HUES48 (cell line): Measurements from ENCODE around the gene TP53TG5.
A peak's percentile ranks its signal among the peaks of the same experiment; 100 is the strongest.

Experiments used
- H3K27ac ChIP-seq: one replicate; pipeline ENCODE4 v1.7.0; 2013; ENCODE audit warnings: low read depth, low read length, inconsistent platforms
- H3K27me3 ChIP-seq: 2 replicates; pipeline ENCODE4 v1.6.1; 2013; ENCODE audit warnings: mild to moderate bottlenecking, low read length; ENCODE audit not compliant: control insufficient read depth, insufficient read depth
- H3K36me3 ChIP-seq: 2 replicates; pipeline ENCODE4 v1.6.1; 2013; ENCODE audit warnings: low read length; ENCODE audit not compliant: control insufficient read depth, insufficient read depth
- H3K4me1 ChIP-seq: 2 replicates; pipeline ENCODE4 v1.6.1; 2013; ENCODE audit warnings: mild to moderate bottlenecking, low read length; ENCODE audit not compliant: control insufficient read depth, insufficient read depth
- H3K4me3 ChIP-seq: 2 replicates; pipeline ENCODE4 v1.5.1; 2013; ENCODE audit warnings: mild to moderate bottlenecking, low read depth, low read length
- H3K9ac ChIP-seq: 2 replicates; pipeline ENCODE4 v1.6.1; 2013; ENCODE audit warnings: mild to moderate bottlenecking, low read depth, low read length, moderate library complexity
- H3K9me3 ChIP-seq: 2 replicates; pipeline ENCODE4 v1.6.1; 2013; ENCODE audit warnings: low read length; ENCODE audit not compliant: control insufficient read depth, insufficient read depth

Gene TP53TG5

DNA sequence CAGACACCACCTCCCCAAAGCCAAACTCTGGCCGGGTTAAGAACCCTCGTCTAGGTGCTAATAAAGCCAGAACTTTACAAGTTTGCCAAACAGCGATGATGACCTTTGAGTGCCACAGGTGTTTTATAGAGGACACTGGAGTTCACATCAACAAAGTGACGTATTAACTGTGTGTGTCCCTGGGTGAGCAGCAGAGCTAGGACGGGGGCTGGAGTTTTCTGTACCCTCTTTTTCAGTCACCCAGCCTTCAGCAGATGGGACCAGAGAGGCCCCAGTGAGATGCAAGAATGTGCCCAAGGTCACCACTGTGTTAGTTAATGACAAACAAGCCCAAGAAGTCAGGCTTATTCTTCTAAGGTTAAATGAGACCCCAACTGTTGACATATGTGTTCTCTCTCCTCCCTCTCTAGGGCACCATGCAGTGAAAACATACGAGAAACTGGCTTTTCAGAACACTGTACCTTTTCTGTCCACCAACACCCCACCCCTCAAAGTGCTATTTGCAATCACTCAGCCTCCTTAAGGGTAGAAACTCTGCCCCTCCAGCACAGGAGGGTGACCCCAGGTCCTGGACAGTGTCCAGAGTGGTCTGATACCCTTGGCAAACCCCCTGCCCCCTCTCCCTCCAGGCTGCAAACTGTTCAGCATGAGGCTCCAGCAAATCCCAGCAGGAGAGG, 35.1 kb downstream of the TP53TG5 start:
- H3K4me3 ChIP-seq, result peak overlapping the region; percentile 42

DNA sequence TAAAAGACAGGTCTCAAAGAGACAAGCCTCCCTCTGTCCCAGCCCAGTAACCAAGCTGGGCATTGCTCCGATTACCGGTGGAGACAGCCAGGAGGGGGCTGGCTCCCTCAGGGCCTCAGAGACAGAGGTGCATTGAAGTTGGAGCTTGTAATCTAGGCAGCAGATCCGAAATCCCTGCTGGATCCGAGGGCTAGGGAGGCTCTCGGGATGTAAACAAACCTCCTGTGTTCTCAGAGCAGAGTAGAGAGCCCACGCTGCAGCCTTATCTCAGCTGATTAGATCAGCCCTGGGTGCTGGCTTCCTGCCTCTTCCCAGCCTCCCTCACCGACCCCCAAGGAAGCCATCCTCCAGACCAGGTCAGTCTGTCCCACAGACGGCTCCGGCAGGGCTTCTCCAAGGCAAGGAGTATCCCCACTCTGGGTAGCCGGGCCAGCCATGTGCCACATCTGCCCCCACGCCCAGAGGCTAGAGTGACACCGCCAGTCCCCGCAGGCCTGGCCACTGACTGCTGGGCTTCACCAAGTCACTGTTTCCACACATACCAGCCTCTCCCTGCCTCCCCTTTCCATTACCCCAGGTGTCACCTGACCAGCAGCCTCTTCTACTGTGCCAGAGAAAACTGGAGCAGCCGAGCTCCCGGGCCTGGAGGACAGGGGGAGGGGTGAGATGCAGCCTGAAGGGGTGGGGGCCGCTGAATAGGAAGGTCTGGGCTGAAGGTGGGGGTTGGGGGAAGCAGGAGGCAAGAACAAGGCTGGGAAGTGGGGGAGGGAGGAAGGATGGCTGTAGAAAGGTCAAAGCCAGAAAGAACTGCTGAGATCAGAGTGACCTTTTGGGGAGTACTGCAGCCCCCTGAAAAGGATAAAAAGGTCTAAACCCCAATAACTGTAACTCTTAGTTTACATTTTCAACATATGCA, 35.9 kb downstream of the TP53TG5 start:
- H3K27ac ChIP-seq, result peak overlapping the region; percentile 98
- H3K27me3 ChIP-seq, result no peaks in the 10 kb centered on the region
- 0 out of 2 replicates have a peak, but pooled peaks cover 3% of the 10 kb centered on the region for H3K36me3 ChIP-seq
- peaks cover 94% of the 10 kb centered on the region for H3K4me1 ChIP-seq
- peak overlapping the region; percentile 42 for H3K4me3 ChIP-seq
- H3K9me3 ChIP-seq, result no peaks in the 10 kb centered on the region
- H3K9ac ChIP-seq, result peak overlapping the region; percentile 63

More for the DNA sequence above, 35.1 kb downstream of the TP53TG5 start:
- Histone ChIP-seq H3K9me3 (no peaks in the 10 kb centered on the region), H3K27me3 (no peaks in the 10 kb centered on the region), H3K9ac (no peak overlapping the region; the same call in 1 of the 2 replicates), H3K4me1 (peaks cover 91% of the 10 kb centered on the region), H3K27ac (peak overlapping the region; percentile 98), H3K36me3 (0 out of 2 replicates have a peak, but pooled peaks cover 3% of the 10 kb centered on the region)

DNA sequence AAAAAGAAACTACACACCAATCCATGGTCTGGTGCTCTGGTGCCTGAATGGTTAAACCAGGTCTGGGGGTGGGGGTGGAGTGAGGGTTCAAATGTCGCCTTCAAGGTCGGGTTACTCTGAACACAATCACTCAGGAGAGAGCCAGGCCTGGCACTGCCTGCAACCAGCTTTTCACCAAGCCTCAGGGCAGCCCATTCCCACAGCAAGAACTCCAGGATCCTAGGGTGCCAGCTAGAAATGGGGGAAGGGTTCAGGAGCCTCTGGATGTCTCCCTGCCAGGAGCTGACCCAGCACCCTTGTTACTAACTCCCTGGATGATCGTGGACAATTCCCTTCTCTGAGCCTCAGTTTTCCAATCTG, 36.6 kb downstream of the TP53TG5 start:
- peak overlapping the region; percentile 63 for H3K9ac ChIP-seq
- H3K9me3 ChIP-seq, result no peaks in the 10 kb centered on the region
- no peaks in the 10 kb centered on the region for H3K27me3 ChIP-seq
- 0 out of 2 replicates have a peak, but pooled peaks cover 3% of the 10 kb centered on the region for H3K36me3 ChIP-seq
- peaks cover 90% of the 10 kb centered on the region for H3K4me1 ChIP-seq
- peak overlapping the region; percentile 42 for H3K4me3 ChIP-seq
- H3K27ac ChIP-seq, result peak overlapping the region; percentile 98

DNA sequence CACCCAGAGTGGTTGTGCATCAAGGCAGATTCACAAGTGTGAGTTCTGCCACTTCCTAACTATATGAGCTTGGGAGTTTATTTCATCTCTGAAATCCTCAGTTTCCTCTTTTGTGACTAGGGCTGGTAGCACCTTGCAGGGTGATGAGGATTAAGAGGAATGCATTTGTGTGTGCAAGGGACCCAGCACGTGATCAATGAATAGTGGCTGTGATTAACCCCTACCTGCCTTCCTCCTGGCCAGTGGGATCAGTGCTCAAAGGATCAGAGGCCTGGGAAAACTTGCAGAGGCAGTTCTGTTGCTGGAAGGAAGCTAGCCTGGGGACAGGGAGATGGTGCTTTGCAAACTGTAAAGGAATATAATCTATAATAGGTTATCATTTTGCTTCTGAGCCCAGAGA, 37.2 kb downstream of the TP53TG5 start:
- H3K4me3 ChIP-seq, result peak overlapping the region; percentile 32
- 0 out of 2 replicates have a peak, but pooled peaks cover 3% of the 10 kb centered on the region for H3K36me3 ChIP-seq
- H3K9ac ChIP-seq, result no peak overlapping the region
- peaks cover 84% of the 10 kb centered on the region for H3K4me1 ChIP-seq
- H3K27me3 ChIP-seq, result no peaks in the 10 kb centered on the region
- H3K27ac ChIP-seq, result peak overlapping the region; percentile 98
- no peaks in the 10 kb centered on the region for H3K9me3 ChIP-seq

DNA sequence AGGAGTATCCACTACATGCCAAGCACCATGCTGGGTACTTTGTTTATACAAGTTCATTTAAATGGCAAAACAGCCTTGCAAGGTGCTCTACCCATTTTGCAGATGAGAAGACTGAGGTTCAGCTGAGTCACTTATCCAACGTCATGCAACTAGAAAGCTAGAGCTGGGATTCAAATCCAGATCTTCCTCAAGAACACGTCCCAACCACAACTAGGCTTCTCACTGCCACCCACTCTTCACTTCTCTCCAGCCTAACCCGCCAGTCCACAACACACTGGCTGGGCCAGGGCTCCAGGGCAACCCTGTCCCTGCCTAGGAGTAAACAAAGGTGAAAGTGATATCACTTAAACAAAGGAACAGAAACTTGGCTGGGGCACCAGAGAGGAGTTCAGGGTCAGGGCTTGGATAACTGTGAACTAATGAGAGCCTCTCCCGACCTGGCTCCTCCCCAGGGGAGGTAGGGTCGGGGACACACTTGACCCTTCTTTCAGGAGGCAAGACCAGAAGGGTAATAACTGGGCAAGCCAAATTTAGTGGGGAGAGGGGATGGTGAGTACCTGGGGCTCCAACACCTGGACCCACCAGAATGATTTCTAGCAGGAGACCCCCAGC, 37.8 kb downstream of the TP53TG5 start:
- 0 out of 2 replicates have a peak, but pooled peaks cover 3% of the 10 kb centered on the region for H3K36me3 ChIP-seq
- H3K27ac ChIP-seq, result peak overlapping the region; percentile 98
- peak overlapping the region; percentile 32; the same call in 1 of the 2 replicates for H3K4me3 ChIP-seq
- H3K9ac ChIP-seq, result no peak overlapping the region
- H3K27me3 ChIP-seq, result no peaks in the 10 kb centered on the region
- H3K9me3 ChIP-seq, result no peaks in the 10 kb centered on the region
- peaks cover 78% of the 10 kb centered on the region for H3K4me1 ChIP-seq

DNA sequence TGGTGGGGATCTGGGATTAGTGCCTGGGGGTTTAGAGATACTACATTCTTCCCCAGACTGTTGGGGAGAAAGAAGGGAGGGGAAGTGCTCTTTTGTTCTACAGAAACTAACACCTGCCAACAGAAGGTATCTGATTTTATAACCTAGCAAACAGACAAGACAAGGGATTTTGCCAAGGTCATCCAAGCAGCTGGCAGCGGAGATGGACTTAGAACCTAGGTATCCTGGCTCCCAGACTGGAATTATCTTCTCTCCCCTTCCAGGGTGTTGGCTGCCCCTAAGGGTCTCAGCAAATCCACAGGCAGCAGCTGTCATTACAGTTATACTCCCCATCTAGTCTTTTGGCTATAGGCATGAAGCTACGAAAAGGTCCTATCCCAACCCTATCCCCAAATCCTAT, 38.3 kb downstream of the TP53TG5 start:
- Histone ChIP-seq H3K36me3 (0 out of 2 replicates have a peak, but pooled peaks cover 3% of the 10 kb centered on the region), H3K4me3 (no peak overlapping the region), H3K9me3 (no peaks in the 10 kb centered on the region), H3K27me3 (no peaks in the 10 kb centered on the region), H3K9ac (no peak overlapping the region), H3K27ac (peak overlapping the region; percentile 98), H3K4me1 (peaks cover 73% of the 10 kb centered on the region)

DNA sequence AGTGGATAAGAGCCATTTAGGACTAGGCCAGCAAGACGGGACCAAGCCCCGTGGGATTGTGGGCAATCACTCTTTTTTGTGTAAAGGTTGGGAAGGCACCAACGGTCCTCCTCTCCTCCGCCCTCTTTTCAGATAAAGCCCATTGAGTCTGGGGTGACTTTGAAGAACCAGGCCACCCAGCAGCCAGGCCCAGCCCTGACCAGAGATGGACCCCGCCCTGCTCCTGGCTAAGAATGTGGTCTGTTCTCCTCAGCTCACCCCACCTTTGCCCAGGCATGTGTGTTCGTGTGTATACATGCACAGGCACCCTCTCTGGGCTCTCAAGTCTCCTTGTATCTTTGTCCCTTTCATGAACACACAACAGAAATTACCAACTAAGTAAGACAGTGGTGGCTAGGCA, 39.0 kb downstream of the TP53TG5 start:
- Histone ChIP-seq H3K9ac (no peak overlapping the region), H3K27me3 (no peaks in the 10 kb centered on the region), H3K27ac (peak overlapping the region; percentile 78), H3K36me3 (0 out of 2 replicates have a peak, but pooled peaks cover 3% of the 10 kb centered on the region), H3K4me1 (peaks cover 65% of the 10 kb centered on the region), H3K9me3 (no peaks in the 10 kb centered on the region), H3K4me3 (no peak overlapping the region)

DNA sequence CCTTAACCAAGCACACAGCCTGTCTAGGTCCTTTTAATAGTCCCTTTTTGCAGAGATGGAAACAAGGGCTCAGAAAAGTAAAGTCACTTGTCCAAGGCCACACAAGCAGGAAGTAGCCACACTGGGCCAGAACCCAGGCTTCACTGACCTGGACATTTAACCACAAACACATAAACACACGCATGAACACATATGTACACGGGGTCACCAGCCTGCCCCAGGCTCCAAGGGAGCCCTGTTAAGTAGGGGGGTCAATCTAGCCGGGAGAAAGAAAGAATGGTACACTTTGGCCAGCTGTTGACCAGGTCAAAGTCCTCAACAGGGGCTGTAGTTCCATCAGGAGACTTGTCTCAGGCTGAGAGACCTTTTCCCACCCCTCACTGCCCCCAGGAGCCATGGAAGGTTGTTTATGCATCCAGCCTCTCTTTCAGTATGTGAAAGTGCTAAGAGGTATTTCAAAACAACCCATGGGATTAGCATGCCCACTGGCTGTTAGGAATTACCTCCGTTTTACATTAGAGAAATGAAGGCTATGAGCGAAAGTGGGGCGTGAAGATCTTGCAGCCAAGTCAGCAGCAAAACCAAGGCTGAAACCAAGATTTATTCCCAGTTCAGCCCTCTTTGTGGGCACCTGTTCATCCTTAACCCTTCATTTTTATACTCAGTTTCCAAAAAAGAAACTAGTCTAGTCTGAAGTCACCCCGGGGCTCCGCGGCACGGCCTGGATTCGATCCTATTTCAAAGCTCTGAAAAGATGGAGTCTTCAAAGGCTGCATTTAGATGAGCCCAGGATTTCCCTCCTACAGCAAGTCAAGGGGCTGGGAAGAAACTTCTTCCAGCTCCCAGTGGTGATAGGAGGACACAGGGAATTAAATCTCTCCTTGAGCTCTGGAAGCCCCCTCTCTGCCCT, 39.7 kb downstream of the TP53TG5 start:
- Histone ChIP-seq H3K36me3 (0 out of 2 replicates have a peak, but pooled peaks cover 3% of the 10 kb centered on the region), H3K27me3 (no peaks in the 10 kb centered on the region), H3K27ac (peak overlapping the region; percentile 78), H3K9ac (no peak overlapping the region), H3K9me3 (no peaks in the 10 kb centered on the region), H3K4me1 (peaks cover 58% of the 10 kb centered on the region), H3K4me3 (no peak overlapping the region)

DNA sequence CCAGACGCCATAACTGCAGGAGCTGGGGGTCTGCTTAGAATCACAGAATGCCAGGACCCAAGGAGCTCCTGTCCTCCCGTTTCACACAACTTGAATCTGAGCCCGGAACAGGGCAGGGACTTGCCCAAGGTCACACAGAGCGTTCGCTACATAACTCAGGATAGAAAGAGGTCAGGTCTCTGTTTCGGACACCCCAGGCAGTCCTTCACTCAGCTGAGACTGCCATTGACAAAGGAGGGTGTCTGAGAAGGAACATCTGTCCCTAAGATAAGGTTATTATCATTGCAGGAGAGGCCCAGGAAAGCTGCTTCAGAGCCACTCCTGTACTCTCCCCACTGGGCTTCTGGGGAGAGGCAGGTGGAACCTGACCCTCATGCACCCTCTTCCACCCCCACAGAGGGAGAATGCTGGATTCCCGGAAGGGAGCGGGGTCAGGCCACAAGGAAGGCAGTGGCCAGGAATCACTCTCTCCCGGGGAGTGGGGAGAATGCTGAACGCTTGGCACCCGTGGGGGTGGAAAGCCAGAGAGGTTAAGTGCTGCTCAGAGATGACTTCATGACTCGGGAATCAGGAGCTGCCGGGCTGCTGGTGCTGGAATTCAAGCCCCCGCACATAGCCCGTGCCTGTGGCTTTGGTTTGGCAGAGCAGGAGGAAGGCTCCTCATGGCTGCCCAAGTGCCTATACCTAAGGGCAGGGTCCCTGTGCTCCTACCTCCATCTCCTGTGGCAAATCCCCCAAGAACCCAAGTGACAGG, 40.6 kb downstream of the TP53TG5 start:
- Histone ChIP-seq H3K4me3 (no peak overlapping the region), H3K4me1 (peaks cover 50% of the 10 kb centered on the region), H3K9ac (peak overlapping the region; percentile 25; the same call in 1 of the 2 replicates), H3K36me3 (peaks cover 8% of the 10 kb centered on the region; the same call in 1 of the 2 replicates), H3K27ac (peak overlapping the region; percentile 78), H3K27me3 (no peaks in the 10 kb centered on the region), H3K9me3 (no peaks in the 10 kb centered on the region)
